ENCODE data around the gene PAQR7.
"Not testable (repeated sequence)": the region's sequence is repeated elsewhere in the genome, so short reads cannot be mapped to it uniquely, and the experiment has no call there.

The PAQR7 gene

DNA sequence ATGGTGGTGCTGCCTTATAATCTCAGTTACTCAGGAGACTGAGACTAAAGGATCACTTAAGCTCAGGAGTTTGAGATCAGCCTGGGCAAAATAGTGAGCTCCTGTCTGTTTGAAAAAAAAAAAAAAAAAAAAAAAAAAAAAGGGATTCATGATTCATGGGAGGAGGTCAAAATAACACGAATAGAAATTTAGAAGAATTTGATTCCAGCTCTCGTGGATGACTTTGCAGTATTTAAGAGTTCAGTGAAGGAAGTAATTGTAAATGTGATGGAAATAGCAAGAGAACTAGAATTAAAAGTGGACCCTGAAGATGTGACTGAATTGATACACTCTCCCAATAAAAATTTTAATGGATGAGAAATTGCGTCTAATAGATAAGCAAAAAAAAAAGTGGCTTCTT is 32.0 kb downstream of the PAQR7 start:
- DNase-seq = no peak

DNA sequence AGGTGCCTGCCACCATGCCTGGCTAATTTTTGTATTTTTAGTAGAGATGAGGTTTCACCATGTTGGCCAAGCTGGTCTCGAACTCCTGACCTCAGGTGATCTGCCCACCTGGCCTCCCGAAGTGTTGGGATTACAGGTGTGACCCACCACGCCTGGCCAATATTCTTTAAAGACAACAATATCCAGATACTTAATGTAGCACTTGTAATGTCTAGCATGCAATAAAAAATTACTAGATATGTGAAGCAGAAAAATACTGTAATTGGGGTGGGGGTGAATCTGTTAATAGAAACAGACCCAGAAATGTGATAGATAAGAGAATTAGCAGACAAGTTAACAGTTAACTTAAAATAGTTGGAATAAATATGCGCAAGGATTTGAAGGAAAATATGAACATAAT is 35.7 kb downstream of the PAQR7 start:
- DNase-seq = not testable (repeated sequence)

DNA sequence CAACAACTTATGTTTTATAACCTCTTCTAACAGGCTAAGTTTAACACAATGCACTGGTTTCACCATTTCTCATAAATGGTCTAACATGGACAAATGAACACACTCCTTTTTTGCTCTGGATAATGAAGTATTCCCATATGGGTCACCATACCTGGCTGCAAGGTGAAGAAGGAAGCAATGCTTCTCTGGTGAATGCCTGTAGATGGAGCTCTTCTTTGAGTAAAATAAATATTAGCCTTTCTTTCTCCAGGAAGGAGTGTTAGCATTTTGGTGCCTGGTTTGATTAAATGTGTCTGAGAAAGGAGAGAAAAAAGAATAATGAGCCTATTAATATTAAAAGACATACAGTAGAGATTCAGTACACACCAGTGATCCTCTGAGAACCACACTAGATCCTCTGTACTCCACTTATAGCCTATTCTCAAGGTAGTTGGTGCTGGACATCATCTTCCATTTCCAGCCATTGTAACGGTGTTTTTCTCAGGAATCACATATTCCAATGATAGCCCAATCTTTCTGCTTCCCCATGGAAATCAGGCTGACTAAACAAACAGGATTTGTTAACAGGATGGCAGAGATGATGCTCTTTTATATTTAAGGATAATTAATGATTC is 38.1 kb downstream of the PAQR7 start:
- DNase-seq = no peak

DNA sequence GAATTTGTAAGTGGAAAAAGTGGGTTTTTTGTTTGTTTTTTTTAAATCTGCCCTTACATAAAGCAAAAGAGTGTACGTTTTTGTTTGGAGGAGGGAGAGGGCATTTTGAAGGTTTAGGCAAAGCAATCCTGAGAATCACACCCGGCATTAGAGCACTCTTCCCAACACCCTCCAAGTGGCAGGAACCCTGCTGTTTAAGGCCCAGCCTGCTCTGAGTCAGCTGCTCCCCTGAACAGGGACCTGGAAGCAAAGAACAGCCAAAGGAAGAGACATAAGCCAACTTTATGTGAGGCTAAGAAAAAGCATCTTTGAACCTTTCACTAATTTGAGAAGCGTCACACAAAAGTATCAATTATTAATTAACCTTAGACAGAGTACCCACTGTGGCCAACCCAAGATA is 38.8 kb downstream of the PAQR7 start:
- DNase-seq = no peak

DNA sequence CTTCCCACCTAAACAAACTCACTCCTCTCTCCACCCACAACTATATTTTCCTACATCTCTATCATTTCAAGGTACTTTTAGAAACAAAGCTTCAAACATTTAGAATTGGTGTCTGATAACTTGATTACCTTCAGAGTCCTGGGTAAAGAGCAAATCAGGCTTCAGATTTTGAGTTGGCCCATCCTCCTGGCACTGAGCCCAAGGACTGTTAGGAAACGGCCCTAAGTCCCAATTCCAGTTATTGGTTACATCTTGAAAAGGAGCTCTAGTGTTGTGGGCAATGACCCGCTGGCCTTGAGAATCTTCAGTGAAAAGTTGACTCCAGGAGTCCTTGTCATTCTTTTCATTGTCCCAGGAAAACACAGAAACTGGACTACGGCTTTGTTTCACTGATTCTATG is 40.6 kb downstream of the PAQR7 start:
- DNase-seq = no peak

DNA sequence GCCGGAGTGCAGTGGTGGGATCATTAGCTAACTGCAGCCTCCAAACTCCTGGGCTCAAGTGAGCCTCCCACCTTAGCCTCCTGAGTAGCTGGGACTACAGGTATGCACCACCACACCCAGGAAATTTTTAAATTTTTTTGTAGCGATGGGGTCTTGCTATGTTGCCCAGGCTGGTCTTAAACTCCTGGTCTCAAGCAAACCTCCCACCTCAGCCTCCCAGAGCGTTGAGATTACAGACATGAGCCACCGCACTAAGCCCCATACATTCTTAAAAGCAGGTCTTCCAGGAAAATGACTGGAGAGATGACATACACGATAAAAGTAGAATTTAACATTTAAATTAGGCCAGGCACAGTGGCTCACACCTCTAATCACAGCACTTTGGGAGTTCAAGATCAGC is 42.4 kb downstream of the PAQR7 start:
- no peak for DNase-seq

DNA sequence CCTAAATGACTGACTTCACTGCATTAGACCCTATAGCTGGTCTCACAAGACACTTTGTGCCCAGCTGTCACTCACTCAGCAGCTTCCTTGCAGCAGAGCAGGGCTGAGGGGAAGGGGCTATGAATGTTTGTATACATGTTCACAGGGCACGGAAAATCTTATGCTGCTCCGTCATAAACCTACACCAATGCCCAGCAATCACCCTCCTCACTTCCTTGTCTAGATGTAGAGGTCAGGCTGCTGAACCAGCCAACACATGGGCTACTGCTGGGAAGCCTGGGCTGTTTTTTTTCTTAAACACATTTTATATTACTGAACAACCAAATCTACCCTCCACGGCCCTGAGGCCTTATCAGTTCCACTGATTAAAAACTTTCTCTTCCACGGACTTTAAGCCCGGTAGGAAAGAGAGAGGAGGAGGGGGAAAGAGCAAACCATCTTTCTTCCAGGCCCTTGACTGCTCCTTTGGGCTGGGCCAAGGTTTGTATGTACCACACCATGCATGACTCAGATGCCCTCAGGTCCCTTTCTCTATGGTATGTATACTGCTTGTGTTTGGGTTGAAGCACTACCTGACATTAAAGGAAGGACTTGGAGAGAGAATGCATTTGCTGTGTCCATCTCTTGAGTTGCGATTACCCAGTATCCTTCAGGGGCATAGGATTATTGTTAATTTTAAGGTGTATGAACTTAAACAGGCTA is 43.0 kb downstream of the PAQR7 start:
- DNase-seq = no peak

DNA sequence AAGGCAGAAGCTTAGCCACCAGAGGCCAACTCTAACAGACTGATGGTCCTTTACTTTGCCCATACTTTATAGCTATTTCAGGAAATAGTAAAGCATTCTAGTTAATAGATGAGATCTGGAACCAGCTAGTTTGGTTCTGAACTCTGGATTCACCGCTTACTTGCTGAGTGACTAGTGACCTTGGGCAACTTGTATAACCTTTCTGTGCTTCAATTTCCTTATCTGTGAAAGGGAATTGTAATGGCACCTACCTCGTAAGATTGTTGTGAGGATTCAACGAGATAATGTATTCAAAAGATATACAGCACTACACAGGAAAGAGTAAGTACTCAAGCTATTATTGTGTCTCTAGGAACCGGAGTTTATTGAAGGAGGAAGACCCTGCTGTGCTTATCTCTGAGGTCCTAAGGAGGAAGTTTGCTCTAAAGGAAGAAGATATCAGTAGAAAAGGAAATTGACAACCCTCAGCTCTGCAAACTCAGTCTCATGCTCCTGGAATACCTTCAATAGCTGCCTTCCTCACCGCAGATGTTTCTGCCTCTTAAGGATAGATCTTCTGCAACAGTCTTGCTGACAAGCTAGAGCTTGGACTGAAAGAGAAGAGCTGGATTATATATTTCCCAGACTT is 43.8 kb downstream of the PAQR7 start:
- no peak for DNase-seq

DNA sequence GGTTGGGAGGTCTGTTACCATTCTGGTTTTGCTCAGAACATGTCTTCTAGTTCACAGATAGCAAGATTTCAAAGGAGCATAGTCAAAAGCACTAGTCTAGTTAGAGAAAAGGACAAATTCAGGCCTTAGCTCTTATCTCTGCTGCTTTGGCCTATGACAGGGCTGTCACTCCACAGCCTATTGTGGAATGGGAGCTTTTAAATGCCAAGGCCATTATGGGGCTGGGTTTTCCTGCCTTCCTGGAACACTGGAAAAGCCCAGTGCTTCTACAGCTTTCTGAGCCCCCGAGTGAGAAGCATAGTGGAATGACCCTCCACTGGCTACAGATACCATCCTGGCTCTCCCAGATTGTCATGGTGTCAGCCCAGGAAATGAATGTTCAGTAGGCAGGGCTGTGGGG is 46.5 kb downstream of the PAQR7 start:
- DNase-seq = no peak

DNA sequence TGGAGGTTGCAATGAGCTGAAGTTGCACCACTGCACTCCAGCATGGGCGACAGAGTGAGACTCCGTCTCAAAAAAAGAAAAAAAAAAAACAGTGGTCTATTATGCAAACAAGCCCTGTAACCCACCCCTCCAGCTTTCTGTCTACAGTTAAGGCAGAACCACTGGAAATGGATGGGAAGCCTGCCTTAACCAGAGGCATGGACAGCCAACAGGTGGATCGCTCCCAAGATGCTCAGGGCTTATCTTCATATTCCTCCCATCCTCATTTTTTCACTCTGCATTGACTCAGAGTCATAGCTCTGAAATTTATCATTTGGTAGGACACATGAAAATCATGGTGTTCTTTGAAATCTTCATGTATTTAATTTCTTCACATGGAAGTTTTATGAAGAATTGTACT is 47.0 kb downstream of the PAQR7 start:
- no peak for DNase-seq

DNA sequence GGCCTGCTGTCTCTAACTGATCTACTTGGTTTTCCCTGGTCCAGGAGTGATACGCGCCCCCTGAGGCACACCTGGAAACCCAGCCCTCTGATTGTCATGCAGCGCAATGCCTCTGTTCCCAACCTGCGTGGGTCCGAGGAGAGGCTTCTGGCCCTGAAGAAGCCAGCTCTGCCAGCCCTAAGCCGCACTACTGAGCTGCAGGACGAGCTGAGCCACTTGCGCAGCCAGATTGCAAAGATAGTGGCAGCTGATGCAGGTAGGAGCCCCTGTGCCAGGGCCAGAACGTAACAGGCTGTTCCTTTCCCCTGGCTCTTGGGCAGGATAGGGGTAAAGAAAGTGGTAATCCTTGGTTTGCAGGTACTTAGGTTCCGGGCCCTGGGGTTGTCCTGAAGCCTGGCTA is 48.9 kb downstream of the PAQR7 start:
- no peak for DNase-seq

DNA sequence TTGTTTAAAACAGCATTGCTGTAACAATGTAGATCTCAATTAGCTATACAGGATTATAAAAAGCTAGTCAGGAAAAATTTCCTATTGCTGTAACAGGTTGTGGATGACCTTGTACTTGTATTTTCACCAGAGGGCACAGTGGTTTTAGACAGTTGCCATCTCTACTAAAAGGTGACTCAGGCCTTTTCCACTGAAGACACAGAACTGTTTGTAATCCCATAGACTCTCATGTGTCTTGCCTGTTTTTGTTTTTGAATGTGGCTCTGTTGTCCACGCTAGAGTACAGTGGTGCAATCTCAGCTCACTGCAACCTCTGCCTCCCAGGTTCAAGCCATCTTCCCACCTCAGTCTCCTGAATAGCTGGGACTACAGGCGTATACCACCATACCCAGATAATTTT is 49.9 kb downstream of the PAQR7 start:
- DNase-seq = no peak

DNA sequence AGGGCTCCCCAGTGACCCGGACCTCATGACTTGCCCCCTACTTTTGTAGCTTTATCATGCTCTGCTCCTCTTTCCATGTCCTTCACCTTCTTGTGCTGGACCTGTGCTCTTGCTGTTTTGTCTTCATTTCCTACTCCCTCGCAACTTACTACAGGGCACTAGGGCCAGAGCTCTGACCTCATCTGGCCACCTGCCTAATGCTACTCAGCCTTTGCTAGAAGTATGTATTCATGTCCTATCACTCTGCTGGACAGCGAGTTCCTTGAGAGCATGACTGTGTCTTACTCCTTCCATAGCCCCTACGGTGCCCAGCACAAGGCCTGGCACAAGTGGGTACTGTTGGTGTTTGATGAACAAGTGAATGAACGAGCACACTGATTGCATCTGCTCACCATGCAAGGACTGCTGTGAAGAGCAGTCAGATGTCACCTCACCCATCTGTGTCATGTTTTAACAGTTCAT is 53.8 kb downstream of the PAQR7 start:
- DNase-seq = no peak

DNA sequence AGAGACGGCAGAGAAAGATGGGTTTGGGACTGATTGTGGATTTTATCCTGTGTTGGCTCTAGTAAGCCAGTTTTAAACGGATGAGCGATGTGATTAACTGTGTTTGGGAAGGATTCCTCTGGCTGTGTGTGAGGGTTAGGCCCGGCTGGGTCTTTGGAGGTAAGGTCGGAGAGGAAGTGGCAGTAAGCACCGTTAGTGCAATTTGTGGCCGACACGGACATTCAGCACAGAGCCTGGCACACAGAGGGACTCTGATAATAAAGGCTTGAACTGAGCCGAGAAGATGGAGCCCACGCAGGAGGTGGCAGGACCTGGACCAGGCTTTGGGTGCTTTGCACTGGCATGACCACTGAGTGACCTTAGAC is 54.4 kb downstream of the PAQR7 start:
- DNase-seq = no peak

DNA sequence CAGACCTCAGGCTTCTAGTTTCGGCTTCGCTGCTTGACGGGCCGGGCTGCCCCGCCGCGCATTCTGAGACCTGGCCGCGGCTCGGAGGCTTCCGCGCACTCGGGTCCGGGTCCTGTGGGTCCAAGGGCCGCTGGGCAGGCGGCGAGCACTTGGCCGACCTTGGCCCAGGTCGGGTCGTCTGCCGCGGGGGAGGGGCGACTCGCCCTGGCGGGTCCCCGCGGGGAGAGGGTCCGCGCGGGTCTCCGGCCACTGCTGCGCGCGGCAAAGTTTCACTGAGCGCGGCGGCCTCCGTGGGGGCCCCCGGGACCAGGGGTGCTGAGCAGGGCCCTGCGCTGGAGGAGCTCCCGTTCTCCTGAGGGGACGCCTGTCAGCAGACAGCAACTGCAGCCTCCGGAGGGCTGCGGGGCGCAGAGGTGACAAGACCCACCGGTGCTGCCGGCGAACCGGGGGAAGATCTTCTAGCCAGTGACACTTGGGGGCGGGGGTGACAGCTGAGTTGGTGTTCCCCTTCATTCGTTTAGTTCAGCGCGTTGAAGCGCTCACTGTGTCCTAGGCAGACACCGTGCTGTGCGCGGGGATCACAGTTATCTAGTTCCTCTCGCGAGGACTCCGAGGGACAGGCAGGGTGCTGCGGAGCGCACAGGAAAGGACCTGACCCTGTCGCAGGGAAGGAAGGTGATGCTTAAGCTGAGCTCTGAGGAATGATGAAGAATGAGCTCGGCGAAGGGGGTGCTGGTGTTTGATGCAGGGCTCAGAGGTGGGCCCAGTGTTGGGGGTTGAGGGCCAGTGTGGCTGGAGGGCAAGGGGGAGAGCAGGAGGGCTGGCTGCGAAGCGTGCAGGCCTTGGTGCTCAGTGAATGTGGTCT is 55.0 kb downstream of the PAQR7 start:
- peak; percentile 51 for DNase-seq

DNA sequence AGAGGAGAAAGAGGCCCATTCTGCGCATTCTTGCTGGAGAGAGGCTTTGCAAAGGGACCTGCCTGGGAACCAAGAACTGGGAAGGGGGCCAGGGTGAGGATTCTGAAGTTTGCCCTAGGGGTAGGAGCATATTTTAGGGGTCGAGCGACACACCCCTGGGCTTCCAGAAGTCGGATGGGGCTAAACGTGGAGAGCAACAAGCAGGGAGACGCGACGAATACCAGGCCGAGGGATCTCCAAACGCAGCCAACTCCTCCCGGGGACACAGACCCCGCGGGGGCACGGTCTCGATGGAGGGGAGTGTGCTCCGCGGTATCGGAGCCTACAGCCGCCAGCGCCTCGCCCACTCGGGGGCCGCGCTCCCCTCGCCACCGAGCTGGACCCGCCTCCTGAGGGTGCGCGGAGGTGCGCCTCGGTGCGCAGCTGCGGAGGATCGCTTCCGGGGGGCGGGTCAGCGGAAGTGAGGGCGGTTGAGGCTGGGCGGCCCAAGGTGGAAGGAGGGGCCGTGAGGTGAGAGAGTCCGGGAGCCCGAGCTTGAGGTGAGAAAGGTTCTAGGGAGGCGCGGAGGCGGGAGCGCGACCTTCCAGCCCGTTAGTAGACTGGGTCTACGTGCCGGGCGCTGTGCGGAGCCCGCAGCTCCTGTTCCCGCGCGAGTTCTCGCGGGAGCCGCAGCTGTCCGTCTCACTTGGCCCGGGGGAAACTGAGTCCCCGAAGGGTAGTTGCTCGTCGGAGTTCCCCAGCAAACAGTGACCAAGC is 55.8 kb downstream of the PAQR7 start, which contains the start of gene MTFR1L:
TSS of gene MTFR1L (plus strand) at position 464 of the 756 bp plus-strand sequence. CDS start 3,151 bp downstream, outside the sequence.
- DNase-seq = peak; percentile 92

DNA sequence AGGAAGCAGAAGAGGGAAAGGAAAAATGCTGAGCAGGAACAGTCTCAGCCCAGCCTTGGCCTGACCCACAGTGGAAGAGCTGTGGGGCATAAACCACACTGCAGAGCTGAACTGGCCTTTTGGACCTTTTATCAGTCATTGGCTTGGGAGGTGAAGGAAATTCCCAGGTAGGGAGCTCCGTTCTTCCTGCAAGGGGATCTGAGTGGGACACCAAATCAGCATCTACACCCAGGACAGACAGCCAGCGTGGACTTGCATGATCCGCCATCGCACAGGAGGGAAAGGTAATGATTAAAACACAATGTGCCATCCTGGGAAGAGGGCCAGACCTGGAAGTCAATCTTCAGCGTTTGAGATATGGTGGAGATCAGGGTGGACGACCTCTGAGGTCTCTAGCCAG is 56.9 kb downstream of the PAQR7 start:
- no peak for DNase-seq

DNA sequence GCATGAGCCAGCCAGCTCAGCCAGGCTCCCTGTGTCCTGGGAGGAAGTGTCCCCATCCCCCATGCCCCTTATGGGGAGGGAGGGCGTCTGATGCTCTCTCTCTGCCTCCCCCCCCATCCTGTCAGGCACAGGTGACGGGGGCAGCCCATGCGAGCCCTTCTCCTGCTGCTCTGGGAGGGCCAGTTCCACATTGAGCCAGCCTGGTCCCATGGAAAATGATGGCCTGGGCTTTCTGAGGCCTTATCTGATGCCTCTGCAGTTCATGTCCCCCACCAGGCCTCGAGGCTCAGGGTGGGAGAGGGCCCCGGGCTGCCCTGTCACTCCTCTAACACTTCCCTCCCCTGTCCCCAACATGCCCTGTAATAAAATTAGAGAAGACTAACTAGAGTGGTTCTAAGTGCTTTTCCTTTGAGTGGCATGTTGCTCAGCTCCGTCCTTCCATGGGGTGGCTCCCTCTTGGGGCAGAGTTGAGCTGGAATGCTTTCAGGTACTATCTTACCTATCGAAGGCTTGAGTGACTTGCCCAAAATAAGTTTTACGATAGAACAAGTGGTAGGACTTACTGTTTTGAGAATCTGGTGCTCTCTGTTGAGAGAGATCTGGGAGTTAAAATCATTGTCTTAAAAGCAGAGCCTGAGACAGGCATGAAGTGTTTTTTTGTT is 57.5 kb downstream of the PAQR7 start:
- no peak for DNase-seq

DNA sequence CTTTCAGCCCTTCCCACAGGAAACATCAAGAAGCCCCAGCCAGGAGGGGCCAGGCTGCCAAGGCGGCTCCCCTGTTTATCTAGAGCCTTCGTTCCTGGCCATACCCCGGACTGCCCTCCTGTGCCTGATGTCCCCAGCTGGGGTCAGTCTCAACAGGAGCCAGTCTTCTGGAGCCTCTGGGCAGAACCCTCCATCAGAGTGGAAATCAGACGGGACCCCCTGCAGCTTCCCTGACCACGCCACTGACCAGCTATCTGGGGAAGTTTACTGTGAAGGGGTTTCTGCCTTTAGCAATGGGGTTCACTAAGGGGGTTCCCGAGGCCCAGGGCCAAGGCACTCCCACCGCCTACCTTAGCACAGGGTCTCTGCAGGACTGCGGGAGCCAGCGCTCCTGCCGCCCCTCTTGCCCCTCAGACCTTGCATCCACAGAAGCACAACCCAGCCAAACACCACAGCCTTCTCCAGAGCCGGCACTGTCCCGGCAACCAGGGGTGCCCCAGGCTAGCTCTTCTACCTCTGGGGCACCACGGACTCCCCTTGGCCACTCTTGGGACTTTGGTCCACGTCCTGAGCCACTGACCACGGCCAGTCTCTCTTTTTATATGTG is 59.3 kb downstream of the PAQR7 start:
- DNase-seq = no peak

DNA sequence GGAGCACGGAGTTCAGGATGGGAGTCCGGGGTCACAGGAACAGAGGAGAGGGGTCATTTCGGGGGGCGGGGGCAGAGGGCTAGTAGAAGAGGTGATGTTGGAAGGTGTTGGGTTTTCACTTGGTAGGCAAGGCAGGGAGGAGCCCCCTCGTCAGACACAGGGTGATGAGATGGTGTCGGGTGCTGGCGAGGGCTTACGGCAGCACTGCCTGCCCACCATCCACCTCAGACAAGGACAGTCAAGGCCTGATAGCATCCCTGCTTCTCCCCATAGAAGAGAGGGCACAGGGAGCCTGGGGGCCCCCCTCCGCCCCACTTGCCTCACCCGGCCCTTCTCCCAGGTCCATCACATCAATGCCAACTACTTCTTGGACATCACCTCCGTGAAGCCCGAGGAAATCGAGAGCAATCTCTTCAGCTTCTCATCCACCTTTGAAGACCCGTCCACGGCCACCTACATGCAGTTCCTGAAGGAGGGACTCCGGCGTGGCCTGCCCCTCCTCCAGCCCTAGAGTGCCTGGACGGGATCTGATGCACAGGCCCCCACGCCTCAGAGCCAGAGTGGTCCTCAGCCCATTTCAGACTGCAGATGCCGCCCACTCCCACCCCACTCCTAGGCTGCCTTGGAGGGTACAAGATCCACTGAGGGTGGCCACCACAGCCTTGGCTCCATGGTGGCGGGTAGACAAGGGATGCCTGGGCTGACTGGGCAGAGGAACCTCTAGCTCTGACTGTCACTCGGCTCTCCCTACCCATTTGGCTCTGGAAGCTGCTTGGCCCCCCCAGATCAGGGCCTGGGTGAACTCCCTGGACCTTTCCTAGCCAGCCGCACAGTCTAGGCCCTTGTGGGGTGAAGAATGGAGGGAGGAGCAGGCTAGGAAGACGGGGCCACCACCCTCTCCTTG is 60.0 kb downstream of the PAQR7 start:
- no peak for DNase-seq
